ENCODE results near the gene LLPH. TPM values are rescaled to one million over a fixed set of nuclear protein-coding genes. Genes with fewer than 3 reads are reported as not detected.

Gene LLPH
- total and polyA plus RNA-seq, 2 donors from 2014 or later: 21.9 to 28.7 TPM

GRCh38 chr12:66070378-66071120 is 60.0 kb downstream of the LLPH start:
- H3K36me3 ChIP-seq (ENCODE audit: control insufficient read depth in 2 of 3, insufficient read depth in 3 of 3, low read length in 3 of 3): no peaks in the 10 kb centered on the region
- no peaks in the 10 kb centered on the region for H3K9me3 ChIP-seq (ENCODE audit: control insufficient read depth in 2 of 3, insufficient read depth in 1 of 3, low read length in 3 of 3)
- H3K27ac ChIP-seq (ENCODE audit: low read depth in 2 of 2, low read length in 2 of 2): no peak overlapping the region
- no peak for TF ChIP-seq CTCF (IDR thresholded peaks at IDR 0.05; ENCODE audit: borderline replicate concordance, extremely low read depth, insufficient read depth)
- no peak overlapping the region for H3K4me3 ChIP-seq (ENCODE audit: low read length in 3 of 3)
- FAIRE-seq (no peak), DNase-seq (no peak)
- H3K27me3 ChIP-seq (ENCODE audit: control insufficient read depth, insufficient read depth, low read length): no peaks in the 10 kb centered on the region
- intact Hi-C loops (cut with DNase I): no loop called here
- H3K4me1 ChIP-seq (ENCODE audit: control insufficient read depth in 2 of 3, insufficient read depth in 2 of 3, low read depth in 1 of 3, low read length in 3 of 3): peaks cover 0 to 4% (median 0%) of the 10 kb centered on the region in 3 donors
- H3K9ac ChIP-seq (ENCODE audit: low read length in 3 of 3): no peak overlapping the region

GRCh38 chr12:66066929-66067523 is 63.5 kb downstream of the LLPH start:
- H3K27me3 ChIP-seq (ENCODE audit: control insufficient read depth, insufficient read depth, low read length): no peaks in the 10 kb centered on the region
- no peak for DNase-seq
- TF ChIP-seq CTCF (IDR thresholded peaks at IDR 0.05; ENCODE audit: borderline replicate concordance, extremely low read depth, insufficient read depth): no peak
- no peak overlapping the region for H3K27ac ChIP-seq (ENCODE audit: low read depth in 2 of 2, low read length in 2 of 2)
- H3K9ac ChIP-seq (ENCODE audit: low read length in 3 of 3): no peak overlapping the region
- H3K4me3 ChIP-seq (ENCODE audit: low read length in 3 of 3): no peak overlapping the region
- H3K9me3 ChIP-seq (ENCODE audit: control insufficient read depth in 2 of 3, insufficient read depth in 1 of 3, low read length in 3 of 3): no peaks in the 10 kb centered on the region
- peaks cover 0 to 4% (median 0%) of the 10 kb centered on the region in 3 donors for H3K4me1 ChIP-seq (ENCODE audit: control insufficient read depth in 2 of 3, insufficient read depth in 2 of 3, low read depth in 1 of 3, low read length in 3 of 3)
- no peaks in the 10 kb centered on the region for H3K36me3 ChIP-seq (ENCODE audit: control insufficient read depth in 2 of 3, insufficient read depth in 3 of 3, low read length in 3 of 3)
- intact Hi-C loops (cut with DNase I): no loop called here
- no peak for FAIRE-seq

Other genes with a start within 250 kb of the LLPH start
- gene TMBIM4, start 39.2 kb upstream of the LLPH start, total RNA-seq: 140 TPM
- gene TMBIM4, start 39.2 kb upstream of the LLPH start, polyA plus RNA-seq (ENCODE audit: insufficient read depth, low read depth, low replicate concordance): 179 TPM
- 19.9 TPM for gene IRAK3, start 58.5 kb upstream of the LLPH start, total RNA-seq
- 1.2 TPM for gene IRAK3, start 58.5 kb upstream of the LLPH start, polyA plus RNA-seq (ENCODE audit: insufficient read depth, low read depth, low replicate concordance)
- 7.3 TPM for gene HELB, start 171.7 kb upstream of the LLPH start, total RNA-seq
- 0.41 TPM for gene HELB, start 171.7 kb upstream of the LLPH start, polyA plus RNA-seq (ENCODE audit: insufficient read depth, low read depth, low replicate concordance)

Data from kidney (tissue), 14 donors.